Stomach (tissue), 4 donors: ENCODE results near the gene ZFP90.

Source experiments
- EP300 ChIP-seq: sonication (generic); formaldehyde crosslinking; IDR thresholded peaks from one replicate; pipeline ENCODE4 v1.6.1; 2017; ENCODE audit warnings: antibody characterized with exemption
- POLR2A ChIP-seq, 4 donors: fragments of 450-650 bp; IDR thresholded peaks; one replicate each; pipeline ENCODE4 v1.6.1; 2016; ENCODE audit warnings: antibody characterized with exemption in 4 of 4, control low read depth in 2 of 4, mild to moderate bottlenecking in 1 of 4, moderate library complexity in 1 of 4

DNA sequence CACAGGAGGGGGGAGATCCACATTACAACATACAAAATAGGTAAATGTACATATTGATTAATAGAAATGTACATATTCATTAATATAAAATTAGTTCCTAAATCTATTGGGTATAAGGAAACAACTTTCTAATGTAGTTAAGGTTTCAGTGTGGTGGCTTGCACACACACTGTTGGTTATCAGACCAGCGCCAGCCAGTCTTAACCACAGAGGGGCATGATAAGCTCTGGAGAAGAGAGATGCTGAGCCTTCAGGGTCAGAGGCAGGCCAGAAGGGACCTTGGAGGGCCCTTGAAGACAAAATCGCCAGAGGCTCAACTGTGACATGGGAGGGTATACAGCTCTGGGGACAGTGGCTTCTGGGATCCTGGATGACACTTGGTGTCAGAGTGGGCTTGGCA is 10.9 kb upstream of the ZFP90 start:
- TF ChIP-seq EP300 (no peak), POLR2A (IDR thresholded peaks at IDR 0.05) (no peak)
